Gastrocnemius medialis (tissue), 4 donors: ENCODE data around the gene ROM1. TPM values are rescaled to one million over a fixed set of nuclear protein-coding genes. Genes with fewer than 3 reads are reported as not detected.
"Not testable (repeated sequence)": the region's sequence is repeated elsewhere in the genome, so short reads cannot be mapped to it uniquely, and the experiment has no call there.

ENCODE experiments used
- ATAC-seq, 2 donors: fragments of 150-250 bp; one replicate each; pipeline ENCODE4 v1.9.1; 2016
- DNase-seq, 2 donors: peaks; one replicate each; pipeline ENCODE4 v3.0.0-alpha.2; 2019
- H3K27ac ChIP-seq, 4 donors: fragments of 200-600 bp; sonication (generic); 1 replicate in 1 of 4; 2 replicates in 3 of 4; pipeline ENCODE4 v1.5.1; 2016 to 2018; ENCODE audit warnings: mild to moderate bottlenecking in 2 of 4, moderate library complexity in 1 of 4
- H3K27me3 ChIP-seq, 3 donors: fragments of 200-600 bp; sonication (generic) in 2 of 3; 1 replicate in 1 of 3; 2 replicates in 2 of 3; pipeline versions ENCODE4 v1.5.1 to v1.6.0; 2016 to 2019; ENCODE audit warnings: mild to moderate bottlenecking in 1 of 3, moderate library complexity in 1 of 3
- H3K36me3 ChIP-seq, 2 donors: fragments of 200-600 bp; sonication (generic) in 1 of 2; one replicate each; pipeline ENCODE4 v1.5.1; 2017 to 2018
- H3K4me1 ChIP-seq, 2 donors: fragments of 200-600 bp; sonication (generic) in 1 of 2; one replicate each; pipeline ENCODE4 v1.5.1; 2016 to 2017; ENCODE audit warnings: mild to moderate bottlenecking in 2 of 2
- H3K4me3 ChIP-seq, 4 donors: fragments of 200-600 bp; sonication (generic) in 3 of 4; 1 replicate in 1 of 4; 2 replicates in 3 of 4; pipeline ENCODE4 v1.5.1; 2016 to 2019; ENCODE audit warnings: mild to moderate bottlenecking in 2 of 4
- H3K9me3 ChIP-seq, 3 donors: fragments of 200-600 bp; sonication (generic) in 2 of 3; 1 replicate in 1 of 3; 2 replicates in 2 of 3; pipeline ENCODE4 v1.5.1; 2016 to 2019
- POLR2A ChIP-seq, 2 donors: fragments of 450-650 bp; IDR thresholded peaks; one replicate each; pipeline ENCODE4 v1.6.1; 2017; ENCODE audit warnings: antibody characterized with exemption in 2 of 2, mild to moderate bottlenecking in 2 of 2, moderate library complexity in 2 of 2
- in situ Hi-C, 4 donors: fragments of 200-750 bp; cut with MboI; loops; one replicate each; pipeline versions ENCODE4 v1.15.0 to v1.8.0; 2017; ENCODE audit warnings: low sequenced_read_pairs in 4 of 4
- intact Hi-C: fragments of 100-400 bp; cut with DNase I; formaldehyde crosslinking; loops from one replicate; pipeline ENCODE4 v1.15.1; 2023; ENCODE audit warnings: low total_unique reads
- total RNA-seq, 4 donors: library from RNA; depleted of rRNA; stranded (reverse); fragments of >200 nt; gene quantifications; one replicate each; pipeline versions ENCODE4 v1.1.0 to v1.2.3, GENCODE V29; 2016
- TF ChIP-seq, protein P1 (sequence below), 5 experiments: fragments of 450-650 bp in 3 of 5; fragments of 200-600 bp in 2 of 5; sonication (generic) in 2 of 5; IDR thresholded peaks in 4 of 5; conservative IDR thresholded peaks in 1 of 5; 1 replicate in 4 of 5; 2 replicates in 1 of 5; pipeline ENCODE4 v1.5.1; 2016 to 2019; ENCODE audit warnings: antibody characterized with exemption in 5 of 5, mild to moderate bottlenecking in 3 of 5, moderate library complexity in 3 of 5

Gene ROM1
- total RNA-seq, 4 donors from 2014 or later = 1.6 to 3.7 (median 2.7) TPM

DNA sequence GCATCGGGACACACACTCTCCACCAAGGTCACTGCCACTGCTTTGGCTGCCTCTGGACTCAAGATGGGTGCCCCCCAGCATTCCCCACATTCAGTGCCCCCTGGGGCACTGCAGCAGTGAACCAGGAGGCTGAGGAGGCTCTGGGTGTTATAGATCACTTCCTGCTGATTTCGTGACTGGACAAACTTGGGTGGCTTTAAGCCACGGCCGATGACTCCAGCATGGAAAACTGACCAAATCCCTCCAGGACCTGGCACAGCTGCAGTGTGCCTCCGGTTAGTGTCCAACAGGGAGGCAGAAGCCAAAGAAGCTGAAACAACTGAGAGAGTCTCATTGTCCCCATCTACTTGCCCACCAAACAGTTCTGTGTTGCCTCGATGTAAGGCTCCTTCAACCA is 34.5 kb downstream of the ROM1 start:
- Histone ChIP-seq H3K27ac (no peak overlapping the region), H3K4me3 (no peak overlapping the region), H3K9me3 (no peaks in the 10 kb centered on the region), H3K4me1 (peaks cover 41 to 43% of the 10 kb centered on the region in 2 donors), H3K36me3 (peaks cover 0 to 43% of the 10 kb centered on the region in 2 donors), H3K27me3 (no peaks in the 10 kb centered on the region)
- in situ Hi-C loops (no loop called here), intact Hi-C loops (loop anchor here (2.0 to 10.0 kb wide), 2 partner anchors 17 to 137 kb away; partner anchors contain the start of genes C11orf98, CSKMT and TMEM179B)
- TF ChIP-seq POLR2A (IDR thresholded peaks at IDR 0.05) = no peak
- TF ChIP-seq, protein P1, sequence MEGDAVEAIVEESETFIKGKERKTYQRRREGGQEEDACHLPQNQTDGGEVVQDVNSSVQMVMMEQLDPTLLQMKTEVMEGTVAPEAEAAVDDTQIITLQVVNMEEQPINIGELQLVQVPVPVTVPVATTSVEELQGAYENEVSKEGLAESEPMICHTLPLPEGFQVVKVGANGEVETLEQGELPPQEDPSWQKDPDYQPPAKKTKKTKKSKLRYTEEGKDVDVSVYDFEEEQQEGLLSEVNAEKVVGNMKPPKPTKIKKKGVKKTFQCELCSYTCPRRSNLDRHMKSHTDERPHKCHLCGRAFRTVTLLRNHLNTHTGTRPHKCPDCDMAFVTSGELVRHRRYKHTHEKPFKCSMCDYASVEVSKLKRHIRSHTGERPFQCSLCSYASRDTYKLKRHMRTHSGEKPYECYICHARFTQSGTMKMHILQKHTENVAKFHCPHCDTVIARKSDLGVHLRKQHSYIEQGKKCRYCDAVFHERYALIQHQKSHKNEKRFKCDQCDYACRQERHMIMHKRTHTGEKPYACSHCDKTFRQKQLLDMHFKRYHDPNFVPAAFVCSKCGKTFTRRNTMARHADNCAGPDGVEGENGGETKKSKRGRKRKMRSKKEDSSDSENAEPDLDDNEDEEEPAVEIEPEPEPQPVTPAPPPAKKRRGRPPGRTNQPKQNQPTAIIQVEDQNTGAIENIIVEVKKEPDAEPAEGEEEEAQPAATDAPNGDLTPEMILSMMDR (IDR thresholded peaks at IDR 0.05 in 4 of 5, conservative IDR thresholded peaks at IDR 0.05 in 1 of 5) = no peak
- ATAC-seq (no peak), DNase-seq (no peak)

DNA sequence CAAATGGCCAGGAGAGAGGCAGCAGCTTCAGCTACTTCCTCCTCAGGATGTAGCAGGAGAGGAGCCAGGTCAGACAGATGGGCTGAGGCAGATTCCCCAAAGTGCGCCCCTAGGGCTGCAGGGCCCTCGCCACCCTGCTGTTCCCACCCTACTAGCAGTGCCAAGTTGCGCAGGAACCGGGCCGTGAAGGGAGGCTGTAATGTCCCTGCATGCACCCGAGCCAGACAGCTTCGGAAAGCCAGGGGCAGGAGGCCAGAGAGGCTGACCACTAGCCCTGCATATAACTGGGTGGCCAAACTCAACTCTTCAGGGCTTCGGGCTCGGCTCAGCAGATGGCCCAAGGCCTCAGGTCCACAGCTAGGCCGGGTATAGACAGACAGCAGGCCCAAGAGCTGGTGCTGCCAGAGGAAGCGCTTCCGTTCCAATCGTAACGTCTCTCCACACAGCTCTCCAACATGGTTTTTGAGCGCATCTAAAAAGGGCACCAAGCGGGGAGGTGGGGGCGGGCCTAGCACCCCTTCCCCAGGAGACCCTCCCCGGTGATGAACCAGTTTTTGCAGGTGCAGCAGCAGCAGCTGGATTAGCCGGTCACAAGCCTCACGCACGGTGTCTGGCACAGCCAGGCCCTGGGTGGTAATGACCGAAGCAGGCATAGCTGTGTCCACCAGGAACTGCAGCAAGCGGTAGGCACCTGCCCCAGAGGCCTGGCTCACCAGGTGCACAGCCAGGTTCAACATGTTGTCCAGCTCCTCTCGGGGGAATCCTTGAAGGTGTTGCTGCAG is 35.3 kb downstream of the ROM1 start:
- in situ Hi-C loops = no loop called here
- H3K9me3 ChIP-seq = no peaks in the 10 kb centered on the region
- no peaks in the 10 kb centered on the region for H3K27me3 ChIP-seq
- intact Hi-C loops = loop anchor here (10.0 kb wide), 1 partner anchor 136 kb away; the partner anchor contains the start of gene TMEM179B
- TF ChIP-seq, protein P1 (IDR thresholded peaks at IDR 0.05 in 4 of 5, conservative IDR thresholded peaks at IDR 0.05 in 1 of 5) = no peak
- no peak for TF ChIP-seq POLR2A (IDR thresholded peaks at IDR 0.05)
- H3K36me3 ChIP-seq = peaks cover 0 to 35% of the 10 kb centered on the region in 2 donors
- H3K4me3 ChIP-seq = no peak overlapping the region
- no peak for DNase-seq
- no peak for ATAC-seq
- H3K27ac ChIP-seq = no peak overlapping the region
- H3K4me1 ChIP-seq = peaks cover 42 to 43% of the 10 kb centered on the region in 2 donors

GRCh38 chr11:62648967-62649364 is 35.9 kb downstream of the ROM1 start:
- no peaks in the 10 kb centered on the region for H3K27me3 ChIP-seq
- peaks cover 37 to 42% of the 10 kb centered on the region in 2 donors for H3K4me1 ChIP-seq
- H3K9me3 ChIP-seq = no peaks in the 10 kb centered on the region
- TF ChIP-seq, protein P1 (IDR thresholded peaks at IDR 0.05 in 4 of 5, conservative IDR thresholded peaks at IDR 0.05 in 1 of 5) = no peak
- TF ChIP-seq POLR2A (IDR thresholded peaks at IDR 0.05) = no peak
- no peak for DNase-seq
- no peak overlapping the region for H3K27ac ChIP-seq
- H3K4me3 ChIP-seq = no peak overlapping the region
- intact Hi-C loops = loop anchor here (10.0 kb wide), 1 partner anchor 136 kb away; the partner anchor contains the start of gene TMEM179B
- ATAC-seq = no peak
- in situ Hi-C loops = no loop called here
- peaks cover 0 to 29% of the 10 kb centered on the region in 2 donors for H3K36me3 ChIP-seq

DNA sequence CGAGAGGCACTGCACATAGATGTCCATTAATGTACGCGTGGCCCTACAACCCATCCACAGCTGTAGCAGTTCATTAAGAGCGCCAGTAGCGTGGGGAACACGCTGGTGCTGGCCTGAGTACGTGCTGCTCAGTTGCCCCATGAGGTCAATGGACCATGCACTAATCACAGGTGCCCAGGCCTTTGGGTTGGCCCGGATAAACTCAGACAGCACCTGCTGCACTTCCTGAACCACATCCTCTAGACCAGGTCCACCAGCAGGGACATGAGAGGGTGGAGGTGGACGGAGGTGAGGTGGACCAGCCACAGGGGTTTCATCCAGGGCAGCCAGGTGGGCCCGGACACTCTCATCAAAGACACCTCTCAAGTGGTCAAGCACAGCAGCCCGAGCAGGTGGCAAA is 36.4 kb downstream of the ROM1 start:
- TF ChIP-seq POLR2A (IDR thresholded peaks at IDR 0.05) = no peak
- TF ChIP-seq, protein P1 (IDR thresholded peaks at IDR 0.05 in 4 of 5, conservative IDR thresholded peaks at IDR 0.05 in 1 of 5) = no peak
- no peaks in the 10 kb centered on the region for H3K9me3 ChIP-seq
- no peak overlapping the region for H3K27ac ChIP-seq
- H3K4me1 ChIP-seq = peaks cover 34 to 38% of the 10 kb centered on the region in 2 donors
- in situ Hi-C loops (no loop called here), intact Hi-C loops (loop anchor here (10.0 kb wide), 1 partner anchor 135 kb away; the partner anchor contains the start of gene TMEM179B)
- DNase-seq = no peak
- peaks cover 0 to 24% of the 10 kb centered on the region in 2 donors for H3K36me3 ChIP-seq
- H3K4me3 ChIP-seq = no peak overlapping the region
- no peak for ATAC-seq
- H3K27me3 ChIP-seq = no peaks in the 10 kb centered on the region

DNA sequence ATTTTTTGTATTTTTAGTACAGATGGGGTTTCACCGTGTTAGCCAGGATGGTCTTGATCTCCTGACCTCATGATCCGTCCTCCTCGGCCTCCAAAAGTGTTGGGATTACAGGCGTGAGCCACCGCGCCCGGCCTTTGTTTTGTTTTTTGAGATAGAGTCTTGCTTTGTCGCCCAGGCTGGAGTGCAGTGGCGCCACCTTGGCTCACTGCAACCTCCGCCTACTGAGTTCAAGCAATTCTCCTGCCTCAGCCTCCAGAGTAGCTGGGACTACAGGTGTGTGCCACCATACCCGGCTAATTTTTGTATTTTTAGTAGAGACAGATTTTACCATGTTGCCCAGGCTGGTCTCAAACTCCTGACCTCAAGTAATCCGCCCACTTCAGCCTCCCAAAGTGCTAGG is 37.2 kb downstream of the ROM1 start:
- in situ Hi-C loops, DNase-seq, H3K27me3 ChIP-seq, H3K27ac ChIP-seq, ATAC-seq, intact Hi-C loops, H3K4me3 ChIP-seq, H3K9me3 ChIP-seq: not testable (repeated sequence)
- peaks cover 0 to 22% of the 10 kb centered on the region in 2 donors for H3K36me3 ChIP-seq
- H3K4me1 ChIP-seq = peaks cover 26 to 31% of the 10 kb centered on the region in 2 donors
